ENCODE data around the gene RAB21. TPM values are rescaled to one million over a fixed set of nuclear protein-coding genes. Genes with fewer than 3 reads are reported as not detected.

Gene RAB21
- 10 to 100 TPM in 5 of 7 donors, 1 to 10 TPM in 2; 8.8 to 77.0 (median 66.2) TPM for total RNA-seq
- 10 to 100 TPM; 20.4 to 64.3 TPM for polyA plus RNA-seq
- long read RNA-seq, donor 1, full-length matches to known transcripts: 1 of 7 reads
- long read RNA-seq, donor 1, partial matches to known transcripts: 0 of 7 reads
- long read RNA-seq, donor 1, other reads (novel, unspliced or antisense): 6 of 7 reads
- long read RNA-seq, donor 2, full-length matches to known transcripts: 24 of 29 reads
- long read RNA-seq, donor 2, partial matches to known transcripts: 5 of 29 reads
- long read RNA-seq, donor 2, other reads (novel, unspliced or antisense): 0 of 29 reads
- long read RNA-seq, donor 3, full-length matches to known transcripts: 65 of 80 reads
- long read RNA-seq, donor 3, partial matches to known transcripts: 2 of 80 reads
- long read RNA-seq, donor 3, other reads (novel, unspliced or antisense): 13 of 80 reads

- Histone ChIP-seq H3K9me3 (no peaks in the 10 kb centered on the region), H3K36me3 (no peaks in the 10 kb centered on the region), H3K27me3 (no peaks in the 10 kb centered on the region), H3K4me1 (ENCODE audit: insufficient read depth) (peaks cover 2% of the 10 kb centered on the region), H3K27ac (peak within 1 kb of the TSS; percentile 77 to 90), H3K4me3 (peak within 1 kb of the TSS; percentile 59)
- intact Hi-C loops (cut with DNase I): loop anchor here in 2 of 4 donors (5.0 to 10.0 kb wide), 2 partner anchors 90 to 92 kb away; partner anchors contain the start of genes THAP2 (in 2 of the 2) and ZFC3H1 (in 2 of the 2)
- TF ChIP-seq CTCF (IDR thresholded peaks at IDR 0.05) (peak; percentile 21 to 55 (median 28)), EP300 (IDR thresholded peaks at IDR 0.05) (peak; percentile 19), POLR2A (IDR thresholded peaks at IDR 0.05) (peak; percentile 93)
- peak; percentile 97 to 98 (median 98) for DNase-seq
- 1% methylated on average over 47 to 56 of the region's 56 CpGs for WGBS, 3 donors
These were observed at the start of gene RAB21 for GRCh38 chr12:71754461-71755145. RAB21 (plus strand) TSS chr12:71754863; CDS start chr12:71755130, 267 bp downstream.

GRCh38 chr12:71704920-71705319, 49.7 kb upstream of the RAB21 start:
- Histone ChIP-seq H3K27ac (no peak overlapping the region), H3K4me3 (no peak overlapping the region), H3K4me1 (ENCODE audit: insufficient read depth) (no peaks in the 10 kb centered on the region), H3K36me3 (no peaks in the 10 kb centered on the region), H3K27me3 (no peaks in the 10 kb centered on the region), H3K9me3 (no peaks in the 10 kb centered on the region)
- no peak for TF ChIP-seq EP300 (IDR thresholded peaks at IDR 0.05)
- TF ChIP-seq POLR2A (IDR thresholded peaks at IDR 0.05): no peak
- TF ChIP-seq CTCF (IDR thresholded peaks at IDR 0.05): no peak
- intact Hi-C loops (cut with DNase I): no loop called here
- DNase-seq: no peak
- WGBS, 3 donors: 81 to 92% (median 91%) methylated on average over 2 of the region's 2 CpGs

- WGBS, 3 donors: 96 to 100% (median 98%) methylated on average over 1 of the region's 1 CpG
- Histone ChIP-seq H3K9me3 (no peaks in the 10 kb centered on the region), H3K36me3 (no peaks in the 10 kb centered on the region), H3K4me3 (no peak overlapping the region), H3K27ac (no peak overlapping the region), H3K27me3 (no peaks in the 10 kb centered on the region), H3K4me1 (ENCODE audit: insufficient read depth) (no peaks in the 10 kb centered on the region)
- TF ChIP-seq CTCF (IDR thresholded peaks at IDR 0.05) (no peak), EP300 (IDR thresholded peaks at IDR 0.05) (no peak), POLR2A (IDR thresholded peaks at IDR 0.05) (no peak)
- DNase-seq: no peak
- intact Hi-C loops (cut with DNase I): no loop called here
These were observed 46.0 kb upstream of the RAB21 start for GRCh38 chr12:71708658-71709057.

GRCh38 chr12:71710276-71711125, 44.2 kb upstream of the RAB21 start:
- H3K27me3 ChIP-seq: no peaks in the 10 kb centered on the region
- no peak overlapping the region for H3K27ac ChIP-seq
- TF ChIP-seq CTCF (IDR thresholded peaks at IDR 0.05): no peak
- no peak for TF ChIP-seq POLR2A (IDR thresholded peaks at IDR 0.05)
- TF ChIP-seq EP300 (IDR thresholded peaks at IDR 0.05): no peak
- intact Hi-C loops (cut with DNase I): no loop called here
- 85 to 88% (median 86%) methylated on average over 7 of the region's 7 CpGs for WGBS, 3 donors
- H3K4me1 ChIP-seq (ENCODE audit: insufficient read depth): no peaks in the 10 kb centered on the region
- DNase-seq: no peak
- no peaks in the 10 kb centered on the region for H3K36me3 ChIP-seq
- no peak overlapping the region for H3K4me3 ChIP-seq
- H3K9me3 ChIP-seq: no peaks in the 10 kb centered on the region
